HG03025 (cell line): ENCODE results near the gene FEZF2.

ENCODE experiments used
- ATAC-seq: cut with Tn5 transposase; IDR thresholded peaks from one replicate; pipeline ENCODE4 v1.9.1; 2021; ENCODE audit warnings: mild to moderate bottlenecking, moderate library complexity; ENCODE audit not compliant: unreplicated experiment, low FRiP score

FEZF2 gene

DNA sequence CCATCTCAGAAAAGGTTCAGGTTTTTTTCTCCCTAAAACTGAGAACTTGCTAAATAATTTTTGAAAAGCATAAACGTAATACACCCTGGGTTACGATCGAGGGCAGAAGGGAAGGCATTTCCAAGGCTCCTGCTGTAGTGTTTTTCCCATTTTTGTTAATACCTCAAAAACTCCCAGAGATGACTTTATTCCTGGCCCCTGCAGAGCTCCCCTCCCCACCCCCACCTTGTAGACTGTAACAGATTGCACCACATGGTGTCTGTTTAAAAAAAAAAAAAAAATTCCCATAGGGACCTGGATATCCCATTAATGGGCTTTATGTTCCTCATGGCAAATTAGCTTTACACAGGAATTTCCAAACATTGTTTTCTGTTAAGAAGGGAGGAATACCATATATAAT lies 38.2 kb downstream of the FEZF2 start:
- ATAC-seq: no peak

GRCh38 chr3:62332835-62333244 lies 40.5 kb downstream of the FEZF2 start:
- ATAC-seq: no peak

GRCh38 chr3:62332017-62332416 lies 41.3 kb downstream of the FEZF2 start:
- no peak for ATAC-seq

DNA sequence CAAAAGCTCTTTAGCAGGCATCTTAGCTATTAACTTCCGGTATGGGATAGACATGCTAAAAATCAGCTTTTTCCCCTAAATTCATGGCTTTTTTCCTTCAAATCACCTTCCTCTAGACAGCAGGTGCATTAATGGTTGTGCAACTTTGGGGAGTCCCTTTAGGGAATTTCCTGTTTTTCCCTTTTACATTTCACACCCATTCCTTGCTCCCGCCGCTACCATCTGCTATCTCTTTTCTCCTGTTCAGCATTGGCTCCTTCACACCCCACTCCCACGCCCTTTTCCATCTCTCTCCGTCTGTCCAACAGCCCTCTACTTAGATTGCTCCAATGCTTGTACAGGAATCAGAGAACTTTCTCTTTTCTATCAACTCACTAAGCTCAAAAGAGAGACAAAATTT lies 43.4 kb downstream of the FEZF2 start:
- ATAC-seq: no peak

GRCh38 chr3:62325896-62326295 lies 47.5 kb downstream of the FEZF2 start:
- no peak for ATAC-seq

DNA sequence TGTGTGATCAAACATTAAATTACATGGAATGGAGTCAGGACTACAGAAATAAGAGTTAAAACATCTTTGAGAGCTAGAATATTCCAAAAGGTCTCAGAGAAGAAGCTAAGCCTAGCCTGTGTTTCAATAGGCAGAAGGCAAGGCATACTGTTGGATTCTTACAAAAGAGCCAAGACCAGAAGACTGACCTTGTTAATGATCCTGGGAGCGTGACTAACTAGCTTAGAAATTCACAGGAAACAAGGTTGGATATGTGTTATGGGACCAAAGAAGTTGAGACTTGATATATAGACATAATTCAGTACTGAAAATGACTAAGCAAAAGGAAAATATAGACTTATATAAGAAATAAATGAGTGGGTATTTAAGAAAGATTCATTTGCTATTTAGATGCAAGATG lies 50.1 kb downstream of the FEZF2 start:
- no peak for ATAC-seq
